NCI-H510A (cell line): ENCODE results near the gene NFIC.

Experiments used
- DNase-seq: peaks from one replicate; lab custom pipeline; 2025; lab: John Stamatoyannopoulos, UW

The NFIC gene

DNA sequence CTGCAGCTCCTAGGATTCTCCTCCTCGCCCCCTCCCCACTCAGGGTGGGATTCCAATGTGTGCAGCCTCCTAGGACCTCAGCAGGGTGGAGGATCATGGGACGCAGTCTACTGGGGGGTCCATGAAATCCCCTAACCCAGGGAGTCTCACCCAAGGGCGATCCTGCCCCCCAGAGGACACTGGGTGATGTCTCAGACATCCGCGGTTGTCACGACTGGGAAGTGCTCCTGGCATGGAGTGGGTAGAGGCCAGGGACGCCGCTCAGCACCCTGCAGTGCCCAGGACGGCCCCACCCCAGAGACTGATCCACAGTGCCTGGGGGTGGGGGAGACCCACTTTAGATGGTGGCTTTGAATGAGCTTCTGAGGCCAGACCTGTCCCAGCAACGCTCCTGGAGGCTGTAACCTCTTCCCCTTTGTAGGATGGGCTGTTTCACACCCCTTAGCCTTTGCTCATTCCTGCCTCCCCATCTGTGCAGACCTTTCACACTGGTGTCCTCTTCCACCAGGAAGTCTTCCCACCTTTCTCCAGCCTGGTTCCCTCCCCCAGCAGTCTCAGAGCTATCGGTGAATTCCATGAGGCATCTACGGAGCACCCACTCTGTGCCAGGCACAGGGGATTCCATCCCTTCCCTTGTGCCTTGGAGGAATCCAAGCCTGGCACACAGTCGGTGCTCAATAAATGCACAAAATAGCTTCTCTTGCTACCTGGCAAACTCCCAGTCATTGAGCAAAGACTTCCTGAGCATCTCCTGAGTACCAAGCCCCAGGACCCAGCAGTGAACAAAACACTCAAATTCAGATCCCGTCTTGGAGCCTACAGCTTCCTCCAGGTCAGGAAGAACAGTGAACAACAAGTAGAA lies 103.5 kb downstream of the NFIC start:
- DNase-seq, result no peak

DNA sequence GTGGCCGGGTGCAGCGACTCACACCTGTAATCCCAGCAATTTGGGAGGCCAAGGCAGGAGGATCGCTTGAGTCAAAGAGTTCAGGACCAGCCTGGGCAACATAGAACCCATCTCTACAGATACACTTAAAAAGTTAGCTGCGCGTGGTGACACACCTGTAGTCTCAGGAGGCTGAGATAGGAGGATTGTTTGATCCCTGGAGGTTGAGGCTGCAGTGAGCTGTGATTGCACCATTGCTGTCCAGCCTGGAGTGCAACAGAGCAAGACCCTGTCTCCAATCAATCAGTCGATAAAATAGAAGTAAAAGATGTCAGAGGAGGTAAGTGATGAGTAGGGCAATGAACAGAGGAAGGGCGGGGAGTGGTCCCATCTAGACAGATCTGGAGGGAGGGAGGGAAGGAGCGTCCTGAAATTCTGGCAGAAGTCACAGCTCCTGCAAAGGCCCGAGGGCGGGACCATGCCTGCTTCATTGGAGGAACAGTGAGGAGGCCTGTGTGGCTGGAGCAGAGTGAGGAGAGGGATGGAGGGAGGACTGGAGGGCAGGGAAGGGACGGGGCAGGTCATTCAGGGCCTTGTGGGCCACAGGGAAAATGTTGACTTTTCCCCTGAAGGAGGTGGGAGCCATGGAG lies 104.2 kb downstream of the NFIC start:
- no peak for DNase-seq

DNA sequence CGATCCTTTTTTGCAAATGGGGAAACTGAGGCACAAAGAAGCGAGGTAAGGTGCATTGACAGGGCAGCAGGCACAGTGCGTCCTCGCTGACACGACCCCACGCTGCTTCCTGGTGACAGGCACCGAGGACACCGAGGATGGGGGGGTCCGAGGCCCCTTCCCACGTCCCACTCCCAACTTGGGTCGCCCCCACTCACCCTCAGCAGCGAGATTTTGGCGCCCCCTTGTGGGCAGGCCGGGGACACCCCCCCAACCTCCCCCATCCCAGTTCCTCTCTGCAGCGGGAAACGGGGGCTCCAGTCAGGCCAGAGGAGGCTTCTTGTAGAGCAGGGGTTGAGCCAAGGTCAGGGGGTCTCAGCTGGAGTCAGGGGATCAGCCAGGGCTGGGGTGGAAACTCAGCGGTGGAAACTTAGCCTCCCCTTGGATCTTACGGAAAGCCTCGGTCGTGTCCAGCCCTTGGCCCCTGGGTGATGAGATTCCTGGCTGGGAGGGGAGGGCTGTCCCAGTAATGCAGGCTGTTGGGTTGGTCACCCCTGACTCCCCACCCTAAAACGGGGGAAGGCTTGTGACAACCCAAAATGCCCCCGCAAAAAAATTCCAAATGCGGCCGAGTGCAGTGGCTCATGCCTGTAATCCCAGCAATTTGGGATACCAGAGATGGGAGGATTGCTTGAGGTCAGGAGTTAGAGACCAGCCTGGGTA lies 105.7 kb downstream of the NFIC start:
- DNase-seq, result no peak

DNA sequence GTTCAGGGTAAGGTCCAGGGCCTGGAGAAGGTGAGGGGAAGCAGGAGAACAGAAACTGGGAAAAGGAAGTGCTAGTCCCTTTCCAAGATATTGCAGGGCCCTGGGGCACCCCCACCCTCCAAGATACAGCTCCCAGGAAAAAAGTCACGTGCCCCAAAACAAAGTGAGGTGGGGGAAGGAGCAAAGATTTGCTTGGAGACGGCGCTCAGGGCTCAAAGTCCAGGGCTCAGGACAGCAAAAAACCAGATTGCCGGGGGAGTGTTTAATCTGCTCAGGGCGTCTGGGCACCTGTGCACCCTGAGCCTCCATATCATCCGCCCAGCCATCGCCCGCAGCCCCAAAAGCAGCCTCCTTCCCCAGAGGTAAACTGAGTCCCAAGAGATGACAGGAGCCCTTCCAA lies 107.6 kb downstream of the NFIC start:
- DNase-seq, result no peak

DNA sequence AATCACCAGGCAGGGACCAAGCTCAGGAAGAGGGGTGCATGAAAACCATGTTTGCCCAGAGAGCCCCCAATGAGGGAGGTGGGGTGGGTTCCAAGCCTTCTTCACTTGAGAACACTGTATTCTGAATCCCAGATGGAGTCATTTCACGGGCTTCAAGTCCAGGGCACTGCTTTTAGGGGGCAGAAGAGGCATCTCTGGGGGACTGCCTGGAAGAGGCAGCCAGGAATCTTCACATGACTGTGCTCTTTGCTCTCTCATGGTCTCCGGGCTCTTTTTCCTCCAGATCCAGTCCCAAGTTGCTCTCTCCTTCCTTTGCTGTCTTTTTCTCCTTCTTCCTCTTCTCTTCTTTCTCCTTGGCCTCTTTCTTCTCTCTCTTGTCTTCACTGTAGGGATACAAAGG lies 108.2 kb downstream of the NFIC start:
- DNase-seq, result no peak

DNA sequence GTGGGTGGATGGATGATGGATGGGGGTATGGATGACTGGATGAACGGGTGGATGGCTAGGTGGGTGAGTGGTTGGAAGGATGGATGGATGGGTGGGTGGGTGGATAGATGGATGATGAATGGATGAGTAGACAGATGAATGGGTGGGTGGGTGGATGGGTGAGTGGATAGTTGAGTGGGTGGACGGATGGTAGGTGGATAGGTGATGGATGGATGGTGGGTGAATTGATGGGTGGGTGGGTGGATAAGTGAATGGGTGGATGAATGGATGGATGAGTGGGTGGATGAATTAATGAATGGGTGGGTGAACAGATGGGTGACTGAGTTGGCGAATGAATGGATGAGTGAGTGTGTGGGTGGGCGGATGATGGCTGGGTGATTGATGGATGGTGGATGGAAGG lies 109.1 kb downstream of the NFIC start:
- no peak for DNase-seq

DNA sequence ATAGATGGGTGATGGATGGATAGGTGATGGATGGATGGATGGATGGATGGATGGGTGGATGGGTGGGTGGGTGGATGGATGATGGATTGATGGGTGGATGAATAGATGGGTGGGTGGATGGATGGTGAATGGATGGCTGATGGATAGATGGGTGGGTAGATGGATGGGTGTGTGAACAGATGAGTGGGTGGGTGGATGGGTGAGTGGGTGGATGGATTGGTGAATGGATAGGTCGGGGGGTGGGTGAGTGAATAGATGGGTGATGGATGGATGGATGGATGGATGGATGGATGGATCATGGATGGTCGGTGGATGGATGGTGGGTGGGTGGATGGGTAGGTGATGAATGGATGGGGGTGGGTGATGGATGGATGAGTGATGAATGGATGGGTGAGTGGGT lies 110.4 kb downstream of the NFIC start:
- DNase-seq, result no peak

DNA sequence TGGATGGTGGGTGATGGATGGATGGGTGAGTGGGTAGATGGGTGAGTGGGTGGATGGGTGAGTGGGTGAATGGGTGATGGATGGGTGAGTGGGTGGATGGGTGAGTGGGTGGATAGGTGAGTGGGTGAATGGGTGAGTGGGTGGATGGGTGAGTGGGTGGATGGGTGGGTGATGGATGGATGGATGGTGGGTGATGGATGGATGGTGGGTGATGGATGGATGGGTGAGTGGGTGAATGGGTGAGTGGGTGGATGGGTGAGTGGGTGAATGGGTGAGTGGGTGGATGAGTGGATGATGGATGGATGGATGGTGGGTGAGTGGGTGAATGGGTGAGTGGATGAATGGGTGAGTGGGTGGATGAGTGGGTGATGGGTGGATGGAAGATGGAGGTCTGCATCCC lies 111.1 kb downstream of the NFIC start:
- no peak for DNase-seq

DNA sequence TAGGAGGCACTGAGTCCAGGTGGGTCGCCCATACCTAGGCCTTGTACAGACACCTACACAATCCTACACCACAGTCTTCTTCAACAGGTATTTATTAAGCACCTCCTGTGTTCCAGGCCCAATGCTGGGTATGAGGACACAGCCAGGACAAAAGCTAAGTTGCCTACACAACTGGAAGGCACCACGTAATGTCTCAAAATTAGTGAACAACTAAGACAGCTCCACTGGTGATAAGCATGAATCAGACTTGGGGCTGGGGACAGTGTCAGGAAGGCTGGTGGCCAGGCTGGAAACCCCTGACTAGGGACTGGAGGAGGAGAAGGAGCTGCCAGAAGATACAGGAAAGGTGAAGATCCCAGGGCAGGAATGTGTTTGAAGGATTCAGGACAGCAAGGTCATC lies 111.6 kb downstream of the NFIC start:
- DNase-seq, result no peak

DNA sequence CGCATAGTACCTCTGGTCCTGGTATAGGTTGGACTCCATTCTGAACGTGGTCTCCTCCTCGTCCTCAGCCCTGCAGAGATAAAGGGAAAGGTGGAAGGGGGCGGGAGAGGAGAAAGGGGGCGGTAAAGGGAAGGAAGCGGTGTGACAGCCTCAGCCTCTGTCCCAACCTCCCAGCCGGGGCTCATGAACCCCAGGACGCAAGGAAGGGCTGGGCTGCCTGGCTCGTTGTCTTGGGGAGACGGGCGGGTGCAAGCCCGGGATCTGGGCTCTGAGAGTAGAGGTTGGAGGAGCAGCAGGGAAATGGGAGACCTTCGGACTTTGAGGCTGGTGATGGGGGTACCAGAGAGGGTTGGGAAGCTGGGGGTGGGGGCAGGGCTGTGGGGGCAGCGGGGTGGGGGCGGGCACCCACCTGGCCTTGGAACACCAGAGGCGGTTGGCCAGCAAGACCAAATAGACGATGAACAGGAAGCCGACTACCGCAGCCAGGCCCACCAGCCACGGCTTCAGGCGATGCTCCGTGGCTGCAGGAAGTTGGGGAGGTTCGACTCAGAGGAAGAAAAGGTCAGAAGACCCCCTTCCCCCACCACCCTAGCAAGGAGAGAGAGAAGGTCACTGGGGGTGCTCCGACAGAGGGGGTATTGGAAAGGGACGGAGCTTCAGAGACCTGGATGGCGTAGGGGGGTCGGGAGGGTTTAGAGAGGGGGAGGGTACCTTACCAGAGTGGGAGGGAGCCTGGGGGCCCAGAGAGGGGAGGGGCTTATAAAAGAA lies 112.2 kb downstream of the NFIC start:
- DNase-seq, result no peak

DNA sequence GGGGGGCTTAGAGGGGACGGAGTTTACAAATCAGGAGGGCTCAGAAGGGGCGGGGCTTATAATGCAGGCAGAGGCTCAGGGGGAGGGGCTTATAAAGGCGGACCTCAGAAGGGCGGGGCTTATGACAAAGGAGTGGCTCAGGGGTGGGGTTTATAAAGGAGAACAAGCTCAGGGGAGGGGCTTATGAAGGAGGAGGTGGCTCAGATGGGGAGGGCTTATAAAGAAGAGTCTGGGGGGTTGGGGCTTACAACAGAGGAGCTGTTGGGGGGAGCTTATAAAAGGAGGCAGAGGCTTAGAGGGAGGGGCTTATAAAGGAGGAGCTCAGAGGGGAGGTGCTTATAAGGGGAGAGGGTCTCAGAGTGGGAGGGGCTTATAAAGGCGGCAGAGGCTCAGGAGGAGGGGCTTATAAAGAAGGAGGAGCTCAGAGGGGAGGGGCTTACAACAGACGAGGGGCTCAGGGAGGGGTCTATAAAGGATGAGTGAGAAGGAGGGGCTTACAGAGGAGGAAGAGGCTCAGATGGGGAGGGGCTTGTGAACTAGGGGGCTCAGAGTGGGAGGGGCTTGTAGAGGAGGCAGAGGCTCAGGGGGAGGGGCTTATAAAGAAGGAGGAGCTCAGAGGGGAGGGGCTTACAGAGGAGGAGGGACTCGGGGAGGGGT lies 112.9 kb downstream of the NFIC start:
- no peak for DNase-seq

DNA sequence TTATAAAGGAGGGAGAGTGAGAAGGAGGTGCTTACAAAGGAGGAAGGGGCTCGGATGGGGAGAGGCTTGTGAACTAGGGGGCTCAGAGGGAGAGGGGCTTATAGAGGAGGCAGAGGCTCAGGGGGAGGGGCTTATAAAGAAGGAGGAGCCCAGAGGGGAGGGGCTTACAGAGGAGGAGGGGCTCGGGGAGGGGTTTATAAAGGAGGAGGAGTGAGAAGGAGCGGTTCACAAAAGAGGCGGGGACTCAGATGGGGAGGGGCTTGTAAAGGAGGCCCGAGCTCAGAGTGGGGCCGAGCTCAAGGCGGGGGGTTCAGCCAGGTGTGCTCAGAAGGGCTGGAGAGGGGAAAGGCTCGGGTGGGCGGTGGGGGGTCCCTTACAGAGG lies 113.4 kb downstream of the NFIC start:
- DNase-seq, result no peak

DNA sequence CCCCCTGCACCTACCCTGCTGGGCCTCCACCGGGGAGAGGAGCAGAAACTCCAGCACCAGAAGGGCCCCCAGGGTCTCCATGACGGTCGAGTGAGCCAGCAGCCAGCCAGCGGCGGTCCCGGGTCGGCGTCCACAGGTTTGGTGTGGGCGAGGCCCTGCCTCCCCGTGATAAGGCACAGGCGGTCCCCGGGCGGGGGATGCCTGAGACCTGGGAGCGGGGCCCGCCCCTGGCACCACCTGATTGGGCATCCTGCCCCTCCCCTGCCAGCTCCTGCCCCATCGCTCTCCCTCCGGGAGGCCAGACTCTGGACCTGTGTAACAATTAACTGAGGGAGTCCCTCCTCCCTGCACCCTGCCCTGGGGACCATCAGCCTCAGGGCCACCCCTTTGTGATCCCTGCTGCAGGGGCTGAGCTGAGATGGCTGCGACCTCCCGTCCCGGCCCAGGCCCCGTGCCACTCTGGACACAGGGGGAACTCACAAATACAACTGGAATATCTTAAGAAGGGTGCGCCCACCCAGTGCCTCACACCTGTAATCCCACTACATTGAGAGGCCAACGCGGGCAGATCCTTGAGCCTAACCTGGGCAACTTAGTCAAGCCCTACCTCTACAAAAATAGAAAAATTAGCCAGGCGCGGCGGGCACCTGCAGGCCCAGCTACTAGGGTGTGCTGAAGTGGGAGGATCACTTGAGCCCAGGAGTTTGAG lies 114.2 kb downstream of the NFIC start, which contains the start of gene SMIM24:
TSS of gene SMIM24 (minus strand) at position 143 of the 709 bp plus-strand sequence. CDS start at position 81, 62 bp downstream.
- DNase-seq, result no peak

DNA sequence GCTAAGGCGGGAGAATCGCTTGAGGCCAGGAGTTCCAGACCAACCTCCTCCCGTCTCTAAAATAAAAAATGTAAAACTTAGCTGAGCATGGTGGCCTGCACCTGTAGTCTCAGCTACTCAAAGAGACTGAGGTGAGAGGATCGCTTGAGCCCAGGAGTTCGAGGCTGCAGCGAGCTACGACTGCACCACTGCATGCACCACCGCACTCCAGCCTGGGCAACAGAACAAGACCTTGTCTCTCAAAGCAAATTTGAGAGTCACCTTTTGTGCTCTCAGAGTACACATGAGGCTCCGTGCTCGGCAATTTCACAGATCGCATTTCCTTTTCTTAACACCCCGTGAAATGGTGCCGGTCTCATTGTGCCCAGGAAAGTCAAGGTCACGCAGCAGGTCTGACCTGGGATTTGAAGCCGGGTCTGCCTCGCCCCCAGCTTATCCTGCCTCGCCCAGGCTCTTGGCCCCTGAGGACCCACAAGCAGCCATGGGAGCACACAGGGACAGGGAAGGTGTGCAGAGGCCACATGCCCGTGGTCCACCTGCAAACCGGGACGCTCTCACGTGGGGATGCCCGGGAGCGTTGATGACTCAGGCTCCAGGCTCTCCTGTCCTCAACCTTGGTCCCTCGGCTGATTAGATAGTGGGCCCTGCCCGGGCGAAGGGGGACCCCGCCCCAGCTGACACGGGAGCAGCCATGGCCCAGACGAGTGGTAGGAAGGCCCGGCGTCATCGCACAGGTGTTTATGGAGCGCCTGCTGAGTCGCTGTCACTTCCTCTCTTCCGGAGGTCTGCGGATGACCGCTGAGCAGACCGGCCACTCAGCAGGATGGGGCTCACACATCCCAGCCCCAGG lies 115.1 kb downstream of the NFIC start:
- DNase-seq, result no peak

DNA sequence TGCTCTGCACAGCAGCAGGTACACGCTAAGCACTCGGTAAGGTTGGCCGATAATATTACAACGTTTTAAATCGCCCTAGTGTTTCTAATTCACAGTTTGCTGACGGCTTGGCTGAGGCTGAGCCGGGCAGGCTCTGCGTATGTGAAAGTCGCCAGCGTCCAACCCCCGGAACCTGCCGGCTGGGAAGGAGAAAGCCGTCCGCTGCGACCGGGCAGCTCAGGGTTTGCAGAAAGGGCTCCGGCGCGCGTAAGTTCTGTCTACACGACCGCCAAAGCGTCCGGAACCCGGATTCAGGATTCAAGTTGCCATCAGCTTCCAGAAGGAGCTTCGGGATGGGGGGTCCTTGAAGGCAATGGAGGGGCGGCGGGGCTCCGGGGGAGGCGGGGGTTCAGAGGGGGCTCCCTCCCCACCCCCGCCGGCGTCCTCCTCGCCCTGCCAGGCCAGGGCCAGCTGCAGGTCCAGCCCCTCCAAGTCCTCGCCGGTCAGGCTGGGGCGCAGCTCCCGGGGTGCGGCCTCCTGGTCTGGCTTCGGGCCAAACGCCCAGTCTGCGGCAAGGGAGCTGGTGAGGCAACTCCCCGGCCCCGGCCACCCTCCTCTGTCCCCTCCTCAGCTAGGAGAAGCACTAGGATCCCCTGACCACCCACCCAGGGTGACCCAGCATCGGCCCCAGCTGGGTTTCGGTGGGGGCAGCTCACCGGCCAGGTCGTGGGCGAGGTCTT lies 116.3 kb downstream of the NFIC start:
- DNase-seq, result no peak

DNA sequence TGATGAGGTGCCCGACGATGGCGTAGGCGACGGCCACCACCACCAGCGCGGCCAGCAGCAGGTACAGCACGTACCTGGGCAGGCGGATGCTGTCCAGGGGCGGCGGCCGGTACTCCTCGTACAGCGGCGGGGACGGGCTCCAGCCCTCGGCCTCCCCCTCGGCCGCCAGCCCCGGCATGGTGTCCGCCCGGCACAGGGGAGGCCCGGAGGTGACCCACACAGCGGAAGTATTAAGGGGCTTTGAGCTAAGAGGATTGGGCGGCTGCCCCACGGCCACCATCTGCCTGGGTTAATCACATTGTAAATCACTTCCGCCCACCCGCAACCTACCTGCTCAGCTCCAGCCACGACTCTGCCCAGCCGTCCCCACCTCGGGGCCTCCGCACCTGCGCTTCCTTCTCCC lies 116.8 kb downstream of the NFIC start, which contains the start of gene SMIM44:
TSS of gene SMIM44 (minus strand) at position 216 of the 403 bp plus-strand sequence. CDS start at position 178, 38 bp downstream.
- DNase-seq, result no peak

DNA sequence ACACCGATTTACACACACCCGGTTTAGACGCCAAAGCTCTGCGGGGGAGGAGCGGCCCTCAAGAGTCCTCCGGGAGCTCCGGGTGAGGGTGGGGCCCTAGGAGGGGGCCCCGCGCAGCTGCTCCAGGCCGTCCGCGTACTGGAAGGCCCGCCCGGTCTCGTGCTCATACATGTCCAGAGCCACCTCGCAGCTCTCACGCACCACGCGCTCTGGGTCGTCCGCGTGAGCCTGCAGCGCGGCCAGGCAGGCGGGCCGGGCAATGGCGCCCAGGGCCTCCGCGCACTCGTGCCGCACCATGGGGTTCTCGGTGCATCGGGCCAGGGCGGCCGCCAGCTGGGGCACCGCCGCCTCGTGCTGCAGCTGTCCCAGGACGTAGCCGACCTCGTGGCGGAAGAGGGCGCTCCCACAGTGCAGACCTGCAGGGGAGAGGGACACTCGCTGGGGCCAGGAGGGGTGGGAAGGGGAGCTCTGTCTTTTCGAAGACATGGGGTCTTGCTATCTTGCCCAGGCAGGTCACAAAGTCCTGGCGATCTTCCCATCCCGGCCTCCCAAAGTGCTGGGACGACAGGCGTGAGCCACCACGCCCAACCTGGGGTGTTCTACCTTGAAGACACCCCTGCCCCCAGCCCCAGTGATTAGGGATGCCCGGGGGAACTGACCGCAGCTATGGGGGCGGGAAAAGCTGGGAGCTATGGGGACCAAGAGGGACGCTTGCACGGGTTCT lies 125.2 kb downstream of the NFIC start:
- no peak for DNase-seq

DNA sequence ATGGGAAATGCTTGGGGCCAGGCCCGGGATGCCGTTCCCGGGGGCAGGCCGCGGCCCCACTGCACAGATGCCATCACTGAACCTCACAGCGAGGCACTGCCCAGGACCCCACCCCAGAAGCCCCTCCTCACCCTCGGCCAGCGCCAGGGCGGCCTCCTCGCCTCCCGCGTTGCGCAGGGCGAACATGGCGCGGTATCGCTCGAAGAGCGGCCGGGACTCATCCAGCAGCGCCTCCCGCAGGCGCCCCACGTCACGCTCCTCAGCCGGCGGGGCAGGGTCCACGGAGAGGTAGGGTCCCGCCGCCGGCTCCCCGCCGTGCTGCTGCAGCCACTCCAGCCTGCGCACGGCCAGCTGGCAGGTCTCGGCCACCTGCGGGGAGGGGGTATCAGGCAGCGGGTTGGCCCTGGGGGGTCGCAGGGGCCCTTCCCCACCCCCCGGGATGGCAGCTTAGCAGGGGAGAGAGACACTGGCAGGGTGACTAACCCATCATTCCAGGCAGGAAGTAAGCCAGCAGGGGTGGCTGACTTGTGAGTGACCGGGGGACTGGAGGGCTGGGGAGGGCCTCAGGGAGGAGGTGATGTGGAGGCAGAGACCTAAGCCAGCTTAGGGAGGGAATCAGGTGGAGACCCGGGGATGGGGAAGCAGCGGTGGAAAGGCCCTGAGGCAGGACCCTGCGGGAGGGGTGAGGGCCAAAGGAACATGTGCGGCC lies 125.9 kb downstream of the NFIC start:
- DNase-seq, result no peak
